Stimulated activated naive CD8-positive, alpha-beta T cell treated with anti-CD3 and anti-CD28 coated beads, Interleukin-15, amount 100 ng/mL, for 72 hours (primary cell): ENCODE measurements around the gene TBC1D25.

ENCODE experiments used
- ATAC-seq: fragments of 150-1000 bp; cut with Tn5 transposase; 2 replicates; pipeline ENCODE4 v1.10.0; 2021; ENCODE audit warnings: mild to moderate bottlenecking, moderate library complexity
- DNase-seq, 2 donors: peaks; one replicate each; pipeline ENCODE4 v3.0.0; 2021 to 2022
- H3K27ac Mint-ChIP-seq, 2 donors: one replicate each; pipeline ENCODE4 v1.8.0; 2022; ENCODE audit warnings: mild to moderate bottlenecking in 2 of 2, mixed read lengths in 2 of 2, moderate library complexity in 2 of 2
- H3K27me3 Mint-ChIP-seq: one replicate; pipeline ENCODE4 v1.8.0; 2022; ENCODE audit warnings: mixed read lengths
- H3K4me1 Mint-ChIP-seq: one replicate; pipeline ENCODE4 v1.8.0; 2022; ENCODE audit warnings: mild to moderate bottlenecking, mixed read lengths
- H3K4me3 Mint-ChIP-seq, 2 donors: one replicate each; pipeline ENCODE4 v1.8.0; 2022; ENCODE audit warnings: mild to moderate bottlenecking in 2 of 2, mixed read lengths in 2 of 2, moderate library complexity in 1 of 2
- H3K9me3 Mint-ChIP-seq, 2 donors: one replicate each; pipeline ENCODE4 v1.8.0; 2022; ENCODE audit warnings: mixed read lengths in 2 of 2

The TBC1D25 gene

GRCh38 chrX:48539345-48540027, at the start of gene TBC1D25:
Gene TBC1D25, plus strand, starts transcription at chrX:48539714. Its CDS starts 84 bp downstream, at chrX:48539798.
- peak; percentile 90 for ATAC-seq

GRCh38 chrX:48489892-48490291, 49.6 kb upstream of the TBC1D25 start:
- H3K27me3 Mint-ChIP-seq, result no peaks in the 10 kb centered on the region
- ATAC-seq, result no peak
- no peak for DNase-seq
- no peak overlapping the region for H3K4me3 Mint-ChIP-seq
- no peaks in the 10 kb centered on the region for H3K9me3 Mint-ChIP-seq
- no peaks in the 10 kb centered on the region for H3K4me1 Mint-ChIP-seq
- peak overlapping the region in 1 of 2 donors; percentile 54 for H3K27ac Mint-ChIP-seq

More at GRCh38 chrX:48539345-48540027, at the start of gene TBC1D25:
- peak; percentile 92 to 97 for DNase-seq
- Mint-ChIP-seq H3K27me3 (no peaks in the 10 kb centered on the region), H3K4me1 (peaks cover 18% of the 10 kb centered on the region), H3K27ac (peak within 1 kb of the TSS; percentile 96 to 97), H3K9me3 (no peaks in the 10 kb centered on the region), H3K4me3 (peak within 1 kb of the TSS; percentile 93 to 94)

- no peaks in the 10 kb centered on the region for H3K27me3 Mint-ChIP-seq
- no peaks in the 10 kb centered on the region for H3K4me1 Mint-ChIP-seq
- no peak overlapping the region for H3K27ac Mint-ChIP-seq
- H3K4me3 Mint-ChIP-seq, result no peak overlapping the region
- no peak for DNase-seq
- ATAC-seq, result no peak
- H3K9me3 Mint-ChIP-seq, result no peaks in the 10 kb centered on the region
Measured at GRCh38 chrX:48490661-48491060, 48.9 kb upstream of the TBC1D25 start.

DNA sequence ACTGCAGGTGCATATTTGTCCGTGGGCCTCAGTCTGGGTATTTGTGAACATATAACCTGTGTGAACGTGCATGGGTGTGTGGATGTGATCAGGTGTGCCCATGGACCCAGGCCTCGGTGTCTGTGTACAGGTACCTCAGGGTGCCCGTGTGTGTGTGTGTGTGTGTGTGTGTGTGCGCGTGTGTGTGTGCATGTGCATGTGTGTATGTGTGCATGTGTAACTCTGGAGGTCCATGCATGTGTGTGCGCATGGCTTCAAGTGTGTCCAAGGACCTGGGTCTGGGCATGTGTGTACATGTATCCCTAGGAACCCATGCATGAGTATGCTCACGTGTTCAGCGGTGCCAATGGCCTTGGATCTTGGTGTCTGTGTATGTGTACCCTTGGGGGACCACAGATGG, 47.7 kb upstream of the TBC1D25 start:
- H3K9me3 Mint-ChIP-seq, result no peaks in the 10 kb centered on the region
- H3K27me3 Mint-ChIP-seq, result no peaks in the 10 kb centered on the region
- no peaks in the 10 kb centered on the region for H3K4me1 Mint-ChIP-seq
- DNase-seq (no peak), ATAC-seq (no peak)
- H3K27ac Mint-ChIP-seq, result no peak overlapping the region
- H3K4me3 Mint-ChIP-seq, result no peak overlapping the region

GRCh38 chrX:48492293-48492910, 47.1 kb upstream of the TBC1D25 start:
- Mint-ChIP-seq H3K4me3 (no peak overlapping the region), H3K9me3 (no peaks in the 10 kb centered on the region), H3K27ac (no peak overlapping the region), H3K4me1 (no peaks in the 10 kb centered on the region), H3K27me3 (no peaks in the 10 kb centered on the region)
- DNase-seq, result no peak
- ATAC-seq, result no peak

DNA sequence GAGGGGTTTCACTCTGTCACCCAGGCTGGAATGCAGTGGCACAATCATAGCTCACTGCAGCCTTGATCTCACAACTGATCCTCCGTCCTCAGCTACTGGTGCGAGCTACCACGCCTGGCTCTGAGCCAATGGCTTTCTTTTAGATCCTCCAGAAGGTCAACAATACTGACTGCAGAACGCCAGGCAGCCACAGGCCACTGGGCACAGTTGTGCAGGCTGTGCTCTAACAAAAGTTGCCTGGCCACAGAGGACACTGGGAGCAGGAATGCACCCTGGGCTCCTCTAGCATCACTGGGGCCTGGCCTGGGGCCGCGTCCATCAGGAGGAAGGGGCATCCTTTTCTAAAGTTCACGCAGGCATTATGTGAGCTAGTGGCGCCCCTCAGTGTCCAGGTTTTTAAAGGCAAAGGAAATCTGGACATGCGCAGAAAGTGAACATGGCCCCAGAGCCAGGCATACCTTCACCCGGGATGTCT, 45.6 kb upstream of the TBC1D25 start:
- H3K27me3 Mint-ChIP-seq, result no peaks in the 10 kb centered on the region
- H3K4me1 Mint-ChIP-seq, result no peaks in the 10 kb centered on the region
- ATAC-seq (peak; percentile 39), DNase-seq (peak in 1 of 2 donors; percentile 28)
- no peak overlapping the region for H3K4me3 Mint-ChIP-seq
- H3K27ac Mint-ChIP-seq, result no peak overlapping the region
- no peaks in the 10 kb centered on the region for H3K9me3 Mint-ChIP-seq

- H3K4me1 Mint-ChIP-seq, result no peaks in the 10 kb centered on the region
- no peaks in the 10 kb centered on the region for H3K9me3 Mint-ChIP-seq
- no peak for ATAC-seq
- no peak overlapping the region for H3K4me3 Mint-ChIP-seq
- no peak for DNase-seq
- no peak overlapping the region for H3K27ac Mint-ChIP-seq
- no peaks in the 10 kb centered on the region for H3K27me3 Mint-ChIP-seq
Measured at GRCh38 chrX:48496660-48497059, 42.9 kb upstream of the TBC1D25 start.

DNA sequence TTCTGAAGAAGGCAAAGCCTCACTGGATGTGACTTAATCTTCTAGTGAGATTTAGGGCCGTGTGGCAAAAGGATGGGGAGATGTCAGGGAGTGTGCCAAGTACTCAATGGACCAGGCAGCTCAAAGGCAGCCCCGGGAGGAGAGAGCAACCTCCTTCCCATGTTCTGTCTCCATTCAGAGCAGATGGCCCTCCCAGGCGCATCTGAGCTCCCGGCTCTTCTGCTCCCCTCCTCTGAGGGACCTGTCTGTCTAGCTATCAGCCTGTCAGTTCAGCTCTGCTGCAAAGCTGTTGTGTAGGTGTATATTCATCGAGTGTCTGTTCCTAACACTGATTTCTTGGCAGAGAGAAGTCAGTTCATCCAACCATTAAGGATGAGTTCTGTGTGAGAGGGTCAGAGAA, 41.6 kb upstream of the TBC1D25 start:
- Mint-ChIP-seq H3K4me1 (no peaks in the 10 kb centered on the region), H3K9me3 (no peaks in the 10 kb centered on the region), H3K4me3 (no peak overlapping the region), H3K27me3 (no peaks in the 10 kb centered on the region), H3K27ac (no peak overlapping the region)
- ATAC-seq (no peak), DNase-seq (no peak)

DNA sequence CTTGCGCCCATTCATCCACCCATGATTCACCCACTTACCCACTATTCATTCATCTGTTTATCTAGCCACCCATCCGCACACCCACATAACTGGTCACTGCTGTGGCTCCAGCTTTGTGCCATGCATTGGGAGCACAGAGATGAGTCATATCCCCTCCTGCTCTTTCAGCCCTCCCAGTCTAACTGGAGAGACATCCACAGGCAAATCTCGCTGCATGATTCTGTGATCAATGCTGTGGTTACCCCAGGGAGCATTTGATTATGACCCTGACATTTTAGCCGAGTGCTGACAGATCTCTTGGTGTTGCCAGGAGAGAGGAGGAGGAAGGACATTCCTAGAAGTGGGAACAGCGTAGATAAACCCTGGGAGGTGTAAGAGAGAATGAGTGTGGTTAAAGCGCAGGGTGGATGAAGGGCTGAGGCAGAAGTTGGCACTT, 41.1 kb upstream of the TBC1D25 start:
- DNase-seq (no peak), ATAC-seq (no peak)
- H3K27ac Mint-ChIP-seq, result no peak overlapping the region
- no peak overlapping the region for H3K4me3 Mint-ChIP-seq
- no peaks in the 10 kb centered on the region for H3K27me3 Mint-ChIP-seq
- no peaks in the 10 kb centered on the region for H3K4me1 Mint-ChIP-seq
- H3K9me3 Mint-ChIP-seq, result no peaks in the 10 kb centered on the region

- no peaks in the 10 kb centered on the region for H3K9me3 Mint-ChIP-seq
- no peak overlapping the region for H3K4me3 Mint-ChIP-seq
- H3K4me1 Mint-ChIP-seq, result peaks cover under 1% of the 10 kb centered on the region
- no peak for DNase-seq
- H3K27me3 Mint-ChIP-seq, result no peaks in the 10 kb centered on the region
- no peak overlapping the region for H3K27ac Mint-ChIP-seq
- no peak for ATAC-seq
Measured at GRCh38 chrX:48504261-48504660, 35.3 kb upstream of the TBC1D25 start.

DNA sequence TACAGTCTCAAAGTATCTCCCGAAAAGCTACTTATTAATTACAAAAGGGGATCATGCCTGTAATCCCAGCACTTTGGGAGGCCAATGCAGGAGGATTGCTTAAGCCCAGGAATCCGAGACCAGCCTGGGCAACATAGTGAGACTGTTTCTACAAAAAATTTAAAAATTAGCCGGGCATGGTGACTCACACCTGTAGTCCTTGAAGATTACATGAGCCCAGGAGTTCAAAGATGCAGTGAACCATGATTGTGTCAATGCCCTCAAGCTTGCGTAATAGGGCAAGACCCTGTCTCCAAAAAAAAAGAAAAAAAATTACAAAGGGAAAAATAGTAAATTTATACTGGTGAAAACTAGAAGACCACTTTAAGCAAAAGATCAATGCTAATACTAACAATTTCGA, 34.0 kb upstream of the TBC1D25 start:
- Mint-ChIP-seq H3K9me3 (no peaks in the 10 kb centered on the region), H3K27ac (no peak overlapping the region), H3K4me1 (peaks cover 13% of the 10 kb centered on the region), H3K27me3 (no peaks in the 10 kb centered on the region), H3K4me3 (no peak overlapping the region)
- no peak for DNase-seq
- ATAC-seq, result no peak

- Mint-ChIP-seq H3K4me3 (no peak overlapping the region), H3K4me1 (peaks cover 19% of the 10 kb centered on the region), H3K9me3 (no peaks in the 10 kb centered on the region), H3K27ac (no peak overlapping the region), H3K27me3 (no peaks in the 10 kb centered on the region)
- DNase-seq (no peak), ATAC-seq (no peak)
Measured at GRCh38 chrX:48507246-48507645, 32.3 kb upstream of the TBC1D25 start.

- ATAC-seq, result peak; percentile 94
- peak within 1 kb of the TSS; percentile 94 to 96 for H3K4me3 Mint-ChIP-seq
- H3K4me1 Mint-ChIP-seq, result peaks cover 19% of the 10 kb centered on the region
- H3K9me3 Mint-ChIP-seq, result no peaks in the 10 kb centered on the region
- DNase-seq, result peak; percentile 68 to 77
- peak within 1 kb of the TSS; percentile 92 to 97 for H3K27ac Mint-ChIP-seq
- H3K27me3 Mint-ChIP-seq, result no peaks in the 10 kb centered on the region
Measured at GRCh38 chrX:48508400-48509244, 30.9 kb upstream of the TBC1D25 start, which contains the start of gene PORCN. Gene PORCN, plus strand, starts transcription at chrX:48508992. Its CDS starts 829 bp downstream, at chrX:48509821.

GRCh38 chrX:48509245-48509590, 30.3 kb upstream of the TBC1D25 start:
- peak; percentile 58 for ATAC-seq
- Mint-ChIP-seq H3K4me3 (peak overlapping the region; percentile 94 to 96), H3K27ac (peak overlapping the region; percentile 92 to 97), H3K4me1 (peaks cover 19% of the 10 kb centered on the region), H3K27me3 (no peaks in the 10 kb centered on the region), H3K9me3 (no peaks in the 10 kb centered on the region)
- DNase-seq, result no peak

- DNase-seq (no peak), ATAC-seq (no peak)
- H3K4me1 Mint-ChIP-seq, result peaks cover 19% of the 10 kb centered on the region
- peak overlapping the region; percentile 94 to 96 for H3K4me3 Mint-ChIP-seq
- H3K9me3 Mint-ChIP-seq, result no peaks in the 10 kb centered on the region
- peak overlapping the region in 1 of 2 donors; percentile 92 for H3K27ac Mint-ChIP-seq
- H3K27me3 Mint-ChIP-seq, result no peaks in the 10 kb centered on the region
Measured at GRCh38 chrX:48509619-48510018, 29.9 kb upstream of the TBC1D25 start.

DNA sequence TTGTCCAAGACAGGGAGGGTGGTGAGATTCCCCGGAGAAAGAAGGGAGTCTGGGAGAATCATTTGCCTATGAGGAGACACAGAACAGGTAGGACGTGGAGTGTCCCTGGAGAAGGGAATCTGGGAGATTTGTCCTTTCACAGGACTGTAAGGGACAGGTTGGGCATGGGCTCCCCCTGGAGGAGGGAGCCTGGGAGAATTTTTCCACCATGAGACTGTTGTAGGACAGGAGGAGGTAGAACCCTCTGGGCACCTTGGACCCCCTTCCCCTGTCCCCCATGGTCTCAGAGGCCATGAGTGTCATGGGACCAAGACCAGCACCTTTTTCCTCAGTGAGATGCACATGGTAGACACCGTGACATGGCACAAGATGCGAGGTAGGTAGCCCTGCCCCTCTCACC, 28.0 kb upstream of the TBC1D25 start:
- H3K27ac Mint-ChIP-seq, result peak overlapping the region in 1 of 2 donors; percentile 91
- H3K27me3 Mint-ChIP-seq, result no peaks in the 10 kb centered on the region
- H3K4me3 Mint-ChIP-seq, result no peak overlapping the region
- peaks cover 24% of the 10 kb centered on the region for H3K4me1 Mint-ChIP-seq
- H3K9me3 Mint-ChIP-seq, result no peaks in the 10 kb centered on the region
- no peak for ATAC-seq
- DNase-seq, result no peak
